Loucy (cell line): ENCODE data around the gene FOXO4.

Experiments used
- H2AFZ ChIP-seq: fragments of 200-600 bp; sonication (generic); 2 replicates; pipeline ENCODE4 v1.6.0; 2016; ENCODE audit warnings: antibody characterized with exemption, mild to moderate bottlenecking, low read length, moderate library complexity
- H3F3A ChIP-seq: fragments of 200-600 bp; 2 replicates; pipeline ENCODE4 v1.6.0; 2016; ENCODE audit warnings: antibody characterized with exemption, low read depth, mild to moderate bottlenecking
- H3K27me3 ChIP-seq: fragments of 200-600 bp; sonication (generic); 2 replicates; pipeline ENCODE4 v1.6.1; 2014; ENCODE audit warnings: low read length, mild to moderate bottlenecking; ENCODE audit not compliant: insufficient read depth, poor library complexity, severe bottlenecking
- H3K36me3 ChIP-seq: fragments of 200-600 bp; sonication (generic); 2 replicates; pipeline ENCODE4 v1.6.1; 2016; ENCODE audit warnings: low read length; ENCODE audit not compliant: insufficient read depth
- H3K4me1 ChIP-seq: fragments of 200-600 bp; sonication (generic); 2 replicates; pipeline ENCODE4 v1.5.1; 2014; ENCODE audit warnings: low read length, mild to moderate bottlenecking; ENCODE audit not compliant: insufficient read depth, poor library complexity, severe bottlenecking
- H3K4me2 ChIP-seq: fragments of 200-600 bp; sonication (generic); 2 replicates; pipeline ENCODE4 v1.6.0; 2014; ENCODE audit warnings: antibody characterized with exemption, low read length, low read depth, mild to moderate bottlenecking; ENCODE audit not compliant: poor library complexity, severe bottlenecking
- H3K4me3 ChIP-seq: fragments of 200-600 bp; sonication (generic); 2 replicates; pipeline ENCODE4 v1.5.1; 2014; ENCODE audit warnings: low read length, mild to moderate bottlenecking, mixed read lengths; ENCODE audit not compliant: poor library complexity, severe bottlenecking
- H3K79me2 ChIP-seq: fragments of 200-600 bp; sonication (generic); 2 replicates; pipeline ENCODE4 v1.6.1; 2014; ENCODE audit warnings: low read length; ENCODE audit not compliant: insufficient read depth
- H3K9ac ChIP-seq: fragments of 200-600 bp; sonication (generic); 2 replicates; pipeline ENCODE4 v1.6.0; 2014; ENCODE audit warnings: mild to moderate bottlenecking, low read depth, low read length, moderate library complexity; ENCODE audit not compliant: poor library complexity, severe bottlenecking
- H3K9me2 ChIP-seq: fragments of 200-600 bp; sonication (generic); replicated peaks from 2 replicates; pipeline ENCODE4 v1.6.1; 2016; ENCODE audit warnings: low read depth, low read length, mixed read lengths
- H3K9me3 ChIP-seq: fragments of 200-600 bp; sonication (generic); 2 replicates; pipeline ENCODE4 v1.6.1; 2014; ENCODE audit warnings: mild to moderate bottlenecking, antibody characterized with exemption, low read length, low read depth; ENCODE audit not compliant: insufficient read depth
- H4K20me1 ChIP-seq: fragments of 200-600 bp; sonication (generic); 2 replicates; pipeline ENCODE4 v1.6.0; 2014; ENCODE audit warnings: antibody characterized with exemption, low read length, mild to moderate bottlenecking; ENCODE audit not compliant: insufficient read depth, poor library complexity, severe bottlenecking
- EZH2phosphoT487 ChIP-seq: fragments of 200-600 bp; IDR thresholded peaks from 2 replicates; pipeline ENCODE4 v1.6.1; 2018; ENCODE audit warnings: antibody characterized with exemption, mild to moderate bottlenecking, moderate library complexity, borderline replicate concordance
- TF ChIP-seq, protein P1 (sequence below): fragments of 200-600 bp; sonication (generic); conservative IDR thresholded peaks from 2 replicates; pipeline ENCODE4 v1.5.1; 2014; ENCODE audit warnings: mild to moderate bottlenecking, antibody characterized with exemption, low read length

The FOXO4 gene

DNA sequence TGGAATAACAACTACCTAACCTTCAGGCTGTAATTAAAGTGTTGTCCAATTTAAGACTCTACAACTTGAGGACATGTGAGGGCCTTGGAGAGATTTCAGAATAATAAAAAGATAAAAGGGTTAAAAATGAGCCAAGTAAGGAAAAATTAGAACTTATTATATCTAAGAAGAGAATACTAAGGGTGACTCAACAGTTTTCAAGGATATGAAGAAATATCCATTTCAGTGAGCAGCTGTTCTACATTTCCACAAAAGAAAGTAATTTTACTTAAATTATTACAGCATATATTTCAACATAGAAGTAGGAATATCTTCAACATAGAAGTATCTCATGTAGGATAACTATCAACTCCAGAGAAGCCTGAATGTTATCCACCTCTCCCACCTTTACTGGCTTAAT, 38.8 kb upstream of the FOXO4 start:
- H3K4me3 ChIP-seq, result no peak overlapping the region
- TF ChIP-seq EZH2phosphoT487, result no peak
- TF ChIP-seq, protein P1, sequence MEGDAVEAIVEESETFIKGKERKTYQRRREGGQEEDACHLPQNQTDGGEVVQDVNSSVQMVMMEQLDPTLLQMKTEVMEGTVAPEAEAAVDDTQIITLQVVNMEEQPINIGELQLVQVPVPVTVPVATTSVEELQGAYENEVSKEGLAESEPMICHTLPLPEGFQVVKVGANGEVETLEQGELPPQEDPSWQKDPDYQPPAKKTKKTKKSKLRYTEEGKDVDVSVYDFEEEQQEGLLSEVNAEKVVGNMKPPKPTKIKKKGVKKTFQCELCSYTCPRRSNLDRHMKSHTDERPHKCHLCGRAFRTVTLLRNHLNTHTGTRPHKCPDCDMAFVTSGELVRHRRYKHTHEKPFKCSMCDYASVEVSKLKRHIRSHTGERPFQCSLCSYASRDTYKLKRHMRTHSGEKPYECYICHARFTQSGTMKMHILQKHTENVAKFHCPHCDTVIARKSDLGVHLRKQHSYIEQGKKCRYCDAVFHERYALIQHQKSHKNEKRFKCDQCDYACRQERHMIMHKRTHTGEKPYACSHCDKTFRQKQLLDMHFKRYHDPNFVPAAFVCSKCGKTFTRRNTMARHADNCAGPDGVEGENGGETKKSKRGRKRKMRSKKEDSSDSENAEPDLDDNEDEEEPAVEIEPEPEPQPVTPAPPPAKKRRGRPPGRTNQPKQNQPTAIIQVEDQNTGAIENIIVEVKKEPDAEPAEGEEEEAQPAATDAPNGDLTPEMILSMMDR, result no peak
- H3F3A ChIP-seq, result no peaks in the 10 kb centered on the region
- no peak overlapping the region for H2AFZ ChIP-seq
- H3K9me2 ChIP-seq, result no peaks in the 10 kb centered on the region
- peaks cover 9% of the 10 kb centered on the region for H3K4me1 ChIP-seq
- no peaks in the 10 kb centered on the region for H3K9me3 ChIP-seq
- H3K4me2 ChIP-seq, result no peak overlapping the region
- H3K27me3 ChIP-seq, result no peaks in the 10 kb centered on the region
- no peaks in the 10 kb centered on the region for H4K20me1 ChIP-seq
- peaks cover 7% of the 10 kb centered on the region; the same call in 1 of the 2 replicates for H3K36me3 ChIP-seq
- H3K9ac ChIP-seq, result no peak overlapping the region
- no peaks in the 10 kb centered on the region for H3K79me2 ChIP-seq

DNA sequence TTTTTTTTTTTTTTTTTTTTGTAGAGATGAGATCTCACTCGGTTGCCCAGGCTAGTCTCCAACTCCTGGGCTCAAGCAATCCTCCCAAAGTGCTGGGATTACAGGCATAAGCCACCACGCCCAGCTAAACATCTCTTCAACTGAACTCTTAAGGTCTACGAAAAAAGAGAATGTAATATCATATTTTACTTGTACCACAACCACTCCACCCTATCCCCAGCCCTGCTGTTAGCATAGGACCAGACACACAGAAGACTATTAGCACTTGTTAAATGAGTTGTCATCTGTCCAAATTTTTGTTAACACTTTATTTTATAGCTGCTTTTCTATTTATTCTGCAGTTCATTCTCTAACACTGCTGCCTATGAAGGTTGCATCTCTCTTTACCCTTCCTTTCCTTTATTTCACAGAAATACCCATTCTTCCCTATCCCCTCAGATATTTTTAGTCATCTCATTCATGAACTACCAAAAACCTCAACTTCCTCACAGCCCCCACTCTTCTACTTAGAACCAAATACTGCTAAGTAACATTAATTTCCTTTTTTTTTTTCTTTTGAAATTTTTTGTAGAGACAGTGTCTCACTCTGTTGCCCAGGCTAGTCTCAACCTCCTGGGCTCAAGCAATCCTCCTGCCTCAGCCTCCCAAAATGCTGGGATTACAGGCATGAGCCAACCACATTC, 37.7 kb upstream of the FOXO4 start:
- Histone ChIP-seq H3K4me1 (peaks cover 9% of the 10 kb centered on the region), H3K9ac (no peak overlapping the region), H3K9me3 (no peaks in the 10 kb centered on the region), H3K27me3 (no peaks in the 10 kb centered on the region), H3K4me2 (no peak overlapping the region), H3K4me3 (no peak overlapping the region), H3K79me2 (no peaks in the 10 kb centered on the region), H4K20me1 (no peaks in the 10 kb centered on the region), H3K36me3 (peaks cover 10% of the 10 kb centered on the region; the same call in 1 of the 2 replicates), H3F3A (no peaks in the 10 kb centered on the region), H3K9me2 (no peaks in the 10 kb centered on the region), H2AFZ (no peak overlapping the region)
- no peak for TF ChIP-seq EZH2phosphoT487

DNA sequence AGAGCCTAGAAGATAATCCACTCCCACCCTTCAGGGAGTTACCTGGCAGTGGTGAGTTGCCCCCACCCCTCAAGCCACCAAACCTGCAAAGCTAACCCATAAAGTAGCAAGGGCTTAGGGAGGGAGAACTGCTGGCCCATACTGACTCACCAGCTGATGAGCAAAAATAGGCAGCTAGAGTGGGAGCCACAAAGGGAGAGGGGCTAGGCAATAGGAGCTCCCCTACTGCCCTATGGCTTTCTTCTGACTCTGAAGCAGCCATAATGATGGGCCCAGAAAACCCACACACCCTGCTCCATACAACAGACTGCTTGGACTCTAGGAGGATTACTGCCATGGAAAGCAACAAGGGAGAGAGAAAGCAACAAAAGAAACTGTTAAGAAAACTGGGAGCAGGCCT, 35.5 kb upstream of the FOXO4 start:
- Histone ChIP-seq H3K36me3 (peaks cover 10% of the 10 kb centered on the region; the same call in 1 of the 2 replicates), H3K9me3 (no peaks in the 10 kb centered on the region), H3K4me3 (no peak overlapping the region), H3K79me2 (peaks cover 14% of the 10 kb centered on the region; the same call in 1 of the 2 replicates), H3K4me2 (no peak overlapping the region), H3K27me3 (no peaks in the 10 kb centered on the region), H4K20me1 (peaks cover 6% of the 10 kb centered on the region), H3K4me1 (peaks cover 17% of the 10 kb centered on the region), H3K9me2 (no peaks in the 10 kb centered on the region), H3F3A (no peaks in the 10 kb centered on the region), H2AFZ (no peak overlapping the region), H3K9ac (no peak overlapping the region)
- TF ChIP-seq, protein P1, result no peak
- TF ChIP-seq EZH2phosphoT487, result no peak

DNA sequence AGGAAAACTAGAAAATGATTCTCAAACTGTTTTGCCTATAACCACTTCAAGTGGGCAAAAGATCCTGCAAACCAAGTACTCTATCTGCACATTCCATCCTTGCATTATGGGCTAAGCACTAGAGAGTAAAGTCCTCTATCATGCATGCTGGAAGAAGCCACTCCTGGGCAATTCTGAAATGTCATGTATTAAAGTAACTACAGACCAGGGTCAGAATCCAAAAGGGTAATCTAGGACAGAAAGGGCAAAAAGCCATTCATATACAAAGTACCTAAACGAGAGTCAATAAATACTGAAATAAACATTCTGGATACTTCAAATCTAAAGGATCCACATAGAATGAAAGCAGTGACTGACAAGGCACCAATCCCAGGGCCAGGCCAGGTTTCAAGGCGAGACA, 28.6 kb upstream of the FOXO4 start:
- H3K36me3 ChIP-seq, result peaks cover under 1% of the 10 kb centered on the region; the same call in 1 of the 2 replicates
- H3F3A ChIP-seq, result no peaks in the 10 kb centered on the region
- no peaks in the 10 kb centered on the region for H3K9me2 ChIP-seq
- peaks cover 37% of the 10 kb centered on the region for H3K79me2 ChIP-seq
- TF ChIP-seq, protein P1, result no peak
- TF ChIP-seq EZH2phosphoT487, result no peak
- H3K4me1 ChIP-seq, result peaks cover 17% of the 10 kb centered on the region
- H3K4me3 ChIP-seq, result peak overlapping the region; percentile 97
- no peak overlapping the region for H2AFZ ChIP-seq
- no peaks in the 10 kb centered on the region for H3K27me3 ChIP-seq
- H3K9ac ChIP-seq, result peak overlapping the region; percentile 89
- peak overlapping the region; percentile 80 for H3K4me2 ChIP-seq
- H3K9me3 ChIP-seq, result no peaks in the 10 kb centered on the region
- H4K20me1 ChIP-seq, result peaks cover 12% of the 10 kb centered on the region
